ENCODE measurements around the gene RBM12.

RBM12 gene

DNA sequence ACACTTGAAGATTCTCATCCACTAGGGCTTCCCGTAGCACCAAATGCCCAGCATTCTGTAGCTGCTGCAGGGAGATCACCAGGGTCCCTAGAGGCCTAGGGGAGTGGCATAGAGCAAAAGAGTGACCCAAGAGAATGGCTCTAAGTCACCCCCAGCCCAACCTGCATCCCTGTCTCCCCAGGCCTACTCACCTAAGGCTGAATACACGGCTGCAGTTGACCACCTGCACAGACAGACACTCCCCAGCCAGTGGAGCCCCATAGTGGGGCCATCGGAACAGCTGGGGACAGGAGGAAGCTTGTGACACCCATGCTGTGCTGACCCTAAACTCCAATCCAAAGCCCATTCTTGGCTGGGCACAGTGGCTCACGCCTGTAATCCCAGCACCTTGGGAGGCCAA lies 58.6 kb downstream of the RBM12 start (continued):
- TF ChIP-seq GFI1B (tag by site-specific recombination; IDR thresholded peaks at IDR 0.05), result no peak

DNA sequence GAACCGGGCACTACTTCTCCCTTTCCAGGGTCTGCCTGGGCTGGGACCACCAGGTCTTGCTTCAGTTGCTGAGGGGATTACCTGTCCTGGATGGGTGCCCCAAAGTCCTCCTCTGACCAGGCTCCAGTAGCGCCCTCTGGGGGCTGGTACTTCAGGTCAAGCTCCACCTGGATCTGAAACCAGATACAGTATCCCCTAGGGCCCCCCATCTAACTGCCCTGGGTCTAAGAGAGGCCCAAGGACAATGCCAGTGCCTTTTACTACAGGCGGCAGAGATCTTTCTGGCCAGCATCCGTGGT lies 60.3 kb downstream of the RBM12 start:
- Histone ChIP-seq H3K36me3 (ENCODE audit: control insufficient read depth in 2 of 2, insufficient read depth in 1 of 2, low read length in 2 of 2) (no peaks in the 10 kb centered on the region), H3K4me3 (ENCODE audit: low read depth, low read length) (no peak overlapping the region), H3K9me3 (ENCODE audit: control insufficient read depth, insufficient read depth, low read depth, low read length) (no peaks in the 10 kb centered on the region), H3K27ac (ENCODE audit: extremely low read depth, low read depth, low read length) (no peak overlapping the region), H3K4me1 (ENCODE audit: control insufficient read depth, insufficient read depth, low read length) (no peaks in the 10 kb centered on the region)
- TF ChIP-seq ZNF529 (tag by site-specific recombination; IDR thresholded peaks at IDR 0.05; ENCODE audit: insufficient replicate concordance), result no peak
- POLR2A ChIA-PET, result interaction anchor here (1.0 to 2.6 kb wide), 2 partner anchors 12 to 61 kb away, joined by 6 to 10 read pairs; partner anchors contain the start of gene SPAG4
- CTCF ChIA-PET, result interaction anchor here (0.6 to 1.0 kb wide), 6 partner anchors 8 to 63 kb away, joined by 3 to 6 read pairs (median 3); partner anchors contain the start of genes ERGIC3 and SPAG4

DNA sequence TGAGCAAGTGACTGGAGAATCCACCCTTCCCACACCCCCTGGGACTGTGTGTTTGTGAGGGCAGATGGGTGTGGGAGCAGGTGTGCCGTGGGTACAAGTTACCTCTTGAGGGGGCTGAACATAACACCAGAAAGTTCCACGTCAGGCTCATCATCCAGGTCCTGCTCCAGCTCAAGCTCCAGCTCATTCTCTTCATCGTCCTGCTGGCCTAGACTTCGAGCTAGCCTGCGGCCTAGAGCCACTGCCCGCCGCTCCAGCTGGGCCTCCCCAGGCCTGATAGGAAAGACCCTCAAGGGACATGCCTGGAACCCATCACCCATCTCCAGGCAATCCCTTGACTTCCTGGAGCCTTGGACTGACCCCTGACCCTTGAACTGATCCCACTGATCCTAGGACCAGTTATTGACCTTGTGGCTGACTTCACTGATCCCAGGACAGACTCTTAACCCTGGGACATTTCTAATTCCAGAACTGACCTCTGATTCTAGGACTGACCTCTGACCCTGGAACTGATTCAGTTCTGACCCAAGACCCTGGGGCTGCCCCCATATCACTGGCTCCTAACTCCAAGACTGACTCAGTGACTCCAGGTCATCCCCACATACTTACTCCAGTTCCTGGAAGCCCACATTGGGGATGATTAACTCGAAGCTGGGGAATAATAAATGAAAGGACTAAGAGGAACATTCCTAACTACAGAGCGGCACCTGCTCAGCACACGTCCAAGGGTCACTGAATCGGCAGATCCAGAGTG lies 60.8 kb downstream of the RBM12 start:
- CTCF ChIA-PET, result interaction anchor here (0.6 to 0.7 kb wide), 5 partner anchors 8 to 35 kb away, joined by 3 to 4 read pairs (median 3); partner anchors contain the start of gene SPAG4

More for the DNA sequence above, 60.8 kb downstream of the RBM12 start:
- no peaks in the 10 kb centered on the region for H3K9me3 ChIP-seq (ENCODE audit: control insufficient read depth, insufficient read depth, low read depth, low read length)
- POLR2A ChIA-PET, result interaction anchor here (2.6 kb wide), 1 partner anchor 12 kb away, joined by 10 read pairs; the partner anchor contains the start of gene SPAG4
- H3K4me1 ChIP-seq (ENCODE audit: control insufficient read depth, insufficient read depth, low read length), result no peaks in the 10 kb centered on the region
- H3K36me3 ChIP-seq (ENCODE audit: control insufficient read depth in 2 of 2, insufficient read depth in 1 of 2, low read length in 2 of 2), result no peaks in the 10 kb centered on the region
- TF ChIP-seq ZNF768 (tag by site-specific recombination; IDR thresholded peaks at IDR 0.05) (no peak), ZNF777 (tag by site-specific recombination; IDR thresholded peaks at IDR 0.05; ENCODE audit: borderline replicate concordance) (no peak), ZNF341 (tag by site-specific recombination; IDR thresholded peaks at IDR 0.05; ENCODE audit: low read depth) (no peak), ZNF211 (tag by site-specific recombination; IDR thresholded peaks at IDR 0.05; ENCODE audit: low read depth) (no peak), OSR2 (tag by site-specific recombination; IDR thresholded peaks at IDR 0.05) (no peak), HOXA7 (CRISPR knock-in tag; IDR thresholded peaks at IDR 0.05; ENCODE audit: borderline replicate concordance) (no peak), ZBTB8A (tag by site-specific recombination; IDR thresholded peaks at IDR 0.05) (no peak), KLF8 (tag by site-specific recombination; IDR thresholded peaks at IDR 0.05) (no peak), KLF9 (tag by site-specific recombination; IDR thresholded peaks at IDR 0.05; ENCODE audit: low read depth) (no peak), ZFP3 (tag by site-specific recombination; IDR thresholded peaks at IDR 0.05; ENCODE audit: low read depth) (no peak), ZNF837 (tag by site-specific recombination; IDR thresholded peaks at IDR 0.05) (no peak), ZNF530 (tag by site-specific recombination; IDR thresholded peaks at IDR 0.05; ENCODE audit: low read depth) (no peak), ZNF366 (tag by site-specific recombination; conservative IDR thresholded peaks at IDR 0.05) (no peak), ZXDB (tag by site-specific recombination; IDR thresholded peaks at IDR 0.05) (no peak)
- TF ChIP-seq, protein P1, sequence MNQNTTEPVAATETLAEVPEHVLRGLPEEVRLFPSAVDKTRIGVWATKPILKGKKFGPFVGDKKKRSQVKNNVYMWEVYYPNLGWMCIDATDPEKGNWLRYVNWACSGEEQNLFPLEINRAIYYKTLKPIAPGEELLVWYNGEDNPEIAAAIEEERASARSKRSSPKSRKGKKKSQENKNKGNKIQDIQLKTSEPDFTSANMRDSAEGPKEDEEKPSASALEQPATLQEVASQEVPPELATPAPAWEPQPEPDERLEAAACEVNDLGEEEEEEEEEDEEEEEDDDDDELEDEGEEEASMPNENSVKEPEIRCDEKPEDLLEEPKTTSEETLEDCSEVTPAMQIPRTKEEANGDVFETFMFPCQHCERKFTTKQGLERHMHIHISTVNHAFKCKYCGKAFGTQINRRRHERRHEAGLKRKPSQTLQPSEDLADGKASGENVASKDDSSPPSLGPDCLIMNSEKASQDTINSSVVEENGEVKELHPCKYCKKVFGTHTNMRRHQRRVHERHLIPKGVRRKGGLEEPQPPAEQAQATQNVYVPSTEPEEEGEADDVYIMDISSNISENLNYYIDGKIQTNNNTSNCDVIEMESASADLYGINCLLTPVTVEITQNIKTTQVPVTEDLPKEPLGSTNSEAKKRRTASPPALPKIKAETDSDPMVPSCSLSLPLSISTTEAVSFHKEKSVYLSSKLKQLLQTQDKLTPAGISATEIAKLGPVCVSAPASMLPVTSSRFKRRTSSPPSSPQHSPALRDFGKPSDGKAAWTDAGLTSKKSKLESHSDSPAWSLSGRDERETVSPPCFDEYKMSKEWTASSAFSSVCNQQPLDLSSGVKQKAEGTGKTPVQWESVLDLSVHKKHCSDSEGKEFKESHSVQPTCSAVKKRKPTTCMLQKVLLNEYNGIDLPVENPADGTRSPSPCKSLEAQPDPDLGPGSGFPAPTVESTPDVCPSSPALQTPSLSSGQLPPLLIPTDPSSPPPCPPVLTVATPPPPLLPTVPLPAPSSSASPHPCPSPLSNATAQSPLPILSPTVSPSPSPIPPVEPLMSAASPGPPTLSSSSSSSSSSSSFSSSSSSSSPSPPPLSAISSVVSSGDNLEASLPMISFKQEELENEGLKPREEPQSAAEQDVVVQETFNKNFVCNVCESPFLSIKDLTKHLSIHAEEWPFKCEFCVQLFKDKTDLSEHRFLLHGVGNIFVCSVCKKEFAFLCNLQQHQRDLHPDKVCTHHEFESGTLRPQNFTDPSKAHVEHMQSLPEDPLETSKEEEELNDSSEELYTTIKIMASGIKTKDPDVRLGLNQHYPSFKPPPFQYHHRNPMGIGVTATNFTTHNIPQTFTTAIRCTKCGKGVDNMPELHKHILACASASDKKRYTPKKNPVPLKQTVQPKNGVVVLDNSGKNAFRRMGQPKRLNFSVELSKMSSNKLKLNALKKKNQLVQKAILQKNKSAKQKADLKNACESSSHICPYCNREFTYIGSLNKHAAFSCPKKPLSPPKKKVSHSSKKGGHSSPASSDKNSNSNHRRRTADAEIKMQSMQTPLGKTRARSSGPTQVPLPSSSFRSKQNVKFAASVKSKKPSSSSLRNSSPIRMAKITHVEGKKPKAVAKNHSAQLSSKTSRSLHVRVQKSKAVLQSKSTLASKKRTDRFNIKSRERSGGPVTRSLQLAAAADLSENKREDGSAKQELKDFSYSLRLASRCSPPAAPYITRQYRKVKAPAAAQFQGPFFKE (tag by site-specific recombination; IDR thresholded peaks at IDR 0.05; ENCODE audit: borderline replicate concordance), result no peak
- TF ChIP-seq, protein P2, sequence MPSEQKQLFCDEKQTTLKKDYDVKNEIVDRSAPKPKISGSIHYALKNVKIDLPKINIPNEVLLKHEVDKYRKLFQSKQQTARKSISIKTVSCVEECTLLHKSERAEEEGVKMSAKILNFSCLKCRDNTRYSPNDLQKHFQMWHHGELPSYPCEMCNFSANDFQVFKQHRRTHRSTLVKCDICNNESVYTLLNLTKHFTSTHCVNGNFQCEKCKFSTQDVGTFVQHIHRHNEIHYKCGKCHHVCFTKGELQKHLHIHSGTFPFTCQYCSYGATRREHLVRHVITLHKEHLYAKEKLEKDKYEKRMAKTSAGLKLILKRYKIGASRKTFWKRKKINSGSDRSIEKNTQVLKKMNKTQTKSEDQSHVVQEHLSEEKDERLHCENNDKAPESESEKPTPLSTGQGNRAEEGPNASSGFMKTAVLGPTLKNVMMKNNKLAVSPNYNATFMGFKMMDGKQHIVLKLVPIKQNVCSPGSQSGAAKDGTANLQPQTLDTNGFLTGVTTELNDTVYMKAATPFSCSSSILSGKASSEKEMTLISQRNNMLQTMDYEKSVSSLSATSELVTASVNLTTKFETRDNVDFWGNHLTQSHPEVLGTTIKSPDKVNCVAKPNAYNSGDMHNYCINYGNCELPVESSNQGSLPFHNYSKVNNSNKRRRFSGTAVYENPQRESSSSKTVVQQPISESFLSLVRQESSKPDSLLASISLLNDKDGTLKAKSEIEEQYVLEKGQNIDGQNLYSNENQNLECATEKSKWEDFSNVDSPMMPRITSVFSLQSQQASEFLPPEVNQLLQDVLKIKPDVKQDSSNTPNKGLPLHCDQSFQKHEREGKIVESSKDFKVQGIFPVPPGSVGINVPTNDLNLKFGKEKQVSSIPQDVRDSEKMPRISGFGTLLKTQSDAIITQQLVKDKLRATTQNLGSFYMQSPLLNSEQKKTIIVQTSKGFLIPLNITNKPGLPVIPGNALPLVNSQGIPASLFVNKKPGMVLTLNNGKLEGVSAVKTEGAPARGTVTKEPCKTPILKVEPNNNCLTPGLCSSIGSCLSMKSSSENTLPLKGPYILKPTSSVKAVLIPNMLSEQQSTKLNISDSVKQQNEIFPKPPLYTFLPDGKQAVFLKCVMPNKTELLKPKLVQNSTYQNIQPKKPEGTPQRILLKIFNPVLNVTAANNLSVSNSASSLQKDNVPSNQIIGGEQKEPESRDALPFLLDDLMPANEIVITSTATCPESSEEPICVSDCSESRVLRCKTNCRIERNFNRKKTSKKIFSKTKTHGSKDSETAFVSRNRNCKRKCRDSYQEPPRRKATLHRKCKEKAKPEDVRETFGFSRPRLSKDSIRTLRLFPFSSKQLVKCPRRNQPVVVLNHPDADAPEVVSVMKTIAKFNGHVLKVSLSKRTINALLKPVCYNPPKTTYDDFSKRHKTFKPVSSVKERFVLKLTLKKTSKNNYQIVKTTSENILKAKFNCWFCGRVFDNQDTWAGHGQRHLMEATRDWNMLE (tag by site-specific recombination; conservative IDR thresholded peaks at IDR 0.05; ENCODE audit: low read depth), result no peak
- TF ChIP-seq, protein P3, sequence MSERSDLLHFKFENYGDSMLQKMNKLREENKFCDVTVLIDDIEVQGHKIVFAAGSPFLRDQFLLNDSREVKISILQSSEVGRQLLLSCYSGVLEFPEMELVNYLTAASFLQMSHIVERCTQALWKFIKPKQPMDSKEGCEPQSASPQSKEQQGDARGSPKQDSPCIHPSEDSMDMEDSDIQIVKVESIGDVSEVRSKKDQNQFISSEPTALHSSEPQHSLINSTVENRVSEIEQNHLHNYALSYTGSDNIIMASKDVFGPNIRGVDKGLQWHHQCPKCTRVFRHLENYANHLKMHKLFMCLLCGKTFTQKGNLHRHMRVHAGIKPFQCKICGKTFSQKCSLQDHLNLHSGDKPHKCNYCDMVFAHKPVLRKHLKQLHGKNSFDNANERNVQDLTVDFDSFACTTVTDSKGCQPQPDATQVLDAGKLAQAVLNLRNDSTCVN (tag by site-specific recombination; optimal IDR thresholded peaks at IDR 0.05), result no peak
- H3K27ac ChIP-seq (ENCODE audit: extremely low read depth, low read depth, low read length), result no peak overlapping the region
- no peak overlapping the region for H3K4me3 ChIP-seq (ENCODE audit: low read depth, low read length)

Data from HEK293 (cell line).